ENCODE data around the gene SMAD3. TPM values are rescaled to one million over a fixed set of nuclear protein-coding genes. Genes with fewer than 3 reads are reported as not detected.

Gene SMAD3
- total RNA-seq, 1 donor from 2014 or later = 61.6 TPM

DNA sequence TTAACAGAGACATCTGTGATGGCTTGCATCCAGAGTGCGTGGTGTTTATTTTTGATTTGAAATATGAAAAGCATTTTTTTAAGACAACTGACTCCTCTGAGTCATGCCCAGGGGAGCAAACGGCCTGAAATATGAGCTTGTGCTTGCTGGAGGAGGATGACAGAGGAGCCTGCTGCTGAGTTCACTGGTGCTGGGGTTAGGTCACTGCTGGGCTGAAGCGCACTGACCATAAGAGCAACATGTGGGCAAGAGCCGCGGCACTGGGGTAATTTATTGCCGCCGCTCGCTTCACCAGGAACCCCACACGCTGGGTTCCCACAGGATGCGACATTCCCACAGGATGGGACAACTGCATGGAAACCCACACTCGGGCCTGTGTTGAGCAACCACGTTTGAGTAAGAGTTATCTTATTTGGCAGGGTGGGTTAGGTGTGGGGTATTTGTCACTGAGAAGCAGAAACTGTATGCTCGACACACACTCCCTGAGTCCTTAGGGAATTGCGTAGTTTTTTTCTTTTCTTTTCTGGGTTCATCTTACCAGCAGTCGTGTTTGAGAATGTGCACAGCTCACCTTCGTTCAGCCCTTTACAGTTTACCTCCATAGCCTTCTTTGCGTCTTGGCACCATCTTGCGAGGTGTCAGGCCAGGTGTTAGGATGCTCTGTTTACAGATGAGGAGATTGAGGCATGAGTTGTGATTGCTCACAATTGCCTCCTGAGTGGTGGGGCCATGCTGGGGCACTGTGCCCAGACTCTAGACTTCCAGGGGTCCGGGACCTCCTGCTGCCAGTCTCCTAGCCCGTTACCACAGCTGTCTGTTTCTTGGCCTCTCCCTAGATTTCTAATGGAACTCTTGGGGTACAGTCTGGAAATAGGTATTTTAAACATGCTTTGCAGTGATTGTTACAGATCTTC is 60.4 kb downstream of the SMAD3 start:
- peaks cover 81% of the 10 kb centered on the region for H3K4me1 Mint-ChIP-seq
- no peaks in the 10 kb centered on the region for H3K27me3 Mint-ChIP-seq
- H3K9me3 Mint-ChIP-seq = no peaks in the 10 kb centered on the region
- peak overlapping the region; percentile 82 for H3K27ac Mint-ChIP-seq
- DNase-seq = no peak
- intact Hi-C loops (cut with micrococcal nuclease) = no loop called here
- no peak overlapping the region for H3K4me3 Mint-ChIP-seq
- peaks cover 38% of the 10 kb centered on the region for H3K36me3 Mint-ChIP-seq (ENCODE audit: low read depth)

- DNase-seq = no peak
- Mint-ChIP-seq H3K27ac (peak overlapping the region; percentile 82), H3K4me1 (peaks cover 82% of the 10 kb centered on the region), H3K36me3 (ENCODE audit: low read depth) (peaks cover 42% of the 10 kb centered on the region), H3K4me3 (peak overlapping the region; percentile 49), H3K27me3 (no peaks in the 10 kb centered on the region), H3K9me3 (no peaks in the 10 kb centered on the region)
- intact Hi-C loops (cut with micrococcal nuclease) = no loop called here
Observed at GRCh38 chr15:67126551-67127330, 61.3 kb downstream of the SMAD3 start.

DNA sequence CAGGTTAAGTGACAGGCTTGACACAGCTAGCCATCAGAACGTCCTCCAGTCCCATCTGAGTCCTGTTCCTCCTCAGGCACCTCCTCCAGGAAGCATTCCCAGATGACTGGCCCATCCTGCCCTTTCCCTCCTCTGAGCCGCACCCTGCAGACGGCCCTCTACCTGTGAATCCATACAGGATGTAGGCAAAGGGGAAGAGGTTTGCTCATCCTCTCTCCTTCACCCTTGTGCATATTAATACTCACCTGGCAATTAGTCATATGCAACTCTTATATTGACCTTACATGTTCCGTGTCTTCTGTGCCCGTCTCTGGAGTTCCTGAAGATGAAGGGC is 61.9 kb downstream of the SMAD3 start:
- intact Hi-C loops (cut with micrococcal nuclease) = no loop called here
- peak overlapping the region; percentile 66 for H3K27ac Mint-ChIP-seq
- H3K4me1 Mint-ChIP-seq = peaks cover 83% of the 10 kb centered on the region
- H3K9me3 Mint-ChIP-seq = no peaks in the 10 kb centered on the region
- peaks cover 43% of the 10 kb centered on the region for H3K36me3 Mint-ChIP-seq (ENCODE audit: low read depth)
- no peaks in the 10 kb centered on the region for H3K27me3 Mint-ChIP-seq
- peak overlapping the region; percentile 49 for H3K4me3 Mint-ChIP-seq
- DNase-seq = no peak

DNA sequence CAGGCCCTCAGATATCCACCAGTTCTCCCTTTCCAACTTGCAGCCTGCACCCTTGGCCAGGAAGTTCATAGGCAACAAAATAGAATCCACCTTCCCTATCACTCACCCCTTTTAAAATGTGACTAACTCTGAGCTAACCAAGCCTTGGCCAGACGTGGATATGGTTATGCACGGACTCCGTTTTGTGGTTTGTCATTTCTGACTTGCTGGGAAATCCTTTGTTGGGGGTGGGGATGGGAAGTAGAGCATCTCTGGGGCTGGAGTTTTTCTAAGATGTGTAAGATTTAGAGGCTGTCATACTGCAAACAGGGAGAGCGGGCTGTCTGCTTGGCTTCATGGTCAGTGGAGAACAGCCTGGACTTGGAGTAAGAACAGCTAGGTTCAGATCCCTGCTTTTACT is 62.6 kb downstream of the SMAD3 start:
- DNase-seq = peak; percentile 69
- Mint-ChIP-seq H3K36me3 (ENCODE audit: low read depth) (peaks cover 44% of the 10 kb centered on the region), H3K27ac (peak overlapping the region; percentile 66), H3K27me3 (no peaks in the 10 kb centered on the region), H3K9me3 (no peaks in the 10 kb centered on the region), H3K4me3 (peak overlapping the region; percentile 49), H3K4me1 (peaks cover 82% of the 10 kb centered on the region)
- intact Hi-C loops (cut with micrococcal nuclease) = no loop called here

- no peaks in the 10 kb centered on the region for H3K27me3 Mint-ChIP-seq
Observed at GRCh38 chr15:67130166-67130565, 64.8 kb downstream of the SMAD3 start.

DNA sequence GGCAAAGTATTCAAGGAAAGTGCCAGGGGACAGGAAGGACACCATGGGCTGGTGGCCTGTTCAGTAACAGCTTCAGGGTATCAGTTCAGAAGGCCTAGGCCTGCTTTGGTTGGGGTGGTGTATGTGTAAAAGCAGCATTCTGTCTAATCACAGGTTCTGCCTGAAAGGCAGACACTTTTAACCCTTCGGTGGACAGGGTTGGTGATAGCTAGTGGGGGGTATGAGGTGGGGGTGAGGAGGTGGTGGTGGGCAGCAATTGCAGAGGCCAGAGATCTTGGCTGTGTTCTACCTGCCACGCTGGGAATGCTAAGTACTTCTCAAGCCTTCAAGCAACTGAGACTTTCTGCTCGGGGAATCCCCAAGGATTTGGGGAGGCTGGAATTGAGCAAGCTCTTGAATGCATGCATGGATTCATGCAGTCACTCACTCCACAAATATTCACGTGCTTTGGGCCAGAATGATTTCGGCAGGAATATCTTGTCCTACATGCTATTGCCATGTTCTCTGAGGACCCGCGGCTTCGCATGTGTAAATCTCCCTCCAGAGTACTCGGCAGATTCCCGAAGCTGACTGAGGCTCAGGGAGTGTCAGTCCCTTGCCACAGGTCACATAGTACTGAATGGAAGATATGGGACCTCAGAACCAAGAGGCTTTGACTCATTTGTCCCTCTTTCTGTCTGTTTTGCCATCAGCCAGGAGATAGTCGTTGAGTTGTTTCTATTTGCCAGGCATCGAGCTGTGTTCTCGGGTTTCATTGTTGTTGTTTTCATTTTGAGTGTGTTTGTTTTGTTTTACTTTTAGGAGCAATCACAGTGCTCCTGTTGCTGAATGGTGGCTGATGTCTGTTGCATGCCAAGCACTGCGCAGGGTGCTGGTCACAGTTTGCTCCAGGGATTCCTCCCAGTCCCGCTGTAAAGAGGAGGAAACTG is 65.5 kb downstream of the SMAD3 start:
- peaks cover 36% of the 10 kb centered on the region for H3K36me3 Mint-ChIP-seq (ENCODE audit: low read depth)
- H3K27me3 Mint-ChIP-seq = no peaks in the 10 kb centered on the region
- DNase-seq = peak; percentile 66
- H3K9me3 Mint-ChIP-seq = no peaks in the 10 kb centered on the region
- H3K27ac Mint-ChIP-seq = peak overlapping the region; percentile 81
- peak overlapping the region; percentile 23 for H3K4me3 Mint-ChIP-seq
- intact Hi-C loops (cut with micrococcal nuclease) = loop anchor here (5.0 kb wide), 1 partner anchor 46 kb away; no protein-coding TSS in a partner anchor
- peaks cover 90% of the 10 kb centered on the region for H3K4me1 Mint-ChIP-seq

More at GRCh38 chr15:67130166-67130565, 64.8 kb downstream of the SMAD3 start:
- H3K4me3 Mint-ChIP-seq = peak overlapping the region; percentile 19
- peaks cover 91% of the 10 kb centered on the region for H3K4me1 Mint-ChIP-seq
- peak overlapping the region; percentile 81 for H3K27ac Mint-ChIP-seq
- H3K9me3 Mint-ChIP-seq = no peaks in the 10 kb centered on the region
- intact Hi-C loops (cut with micrococcal nuclease) = loop anchor here (5.0 kb wide), 1 partner anchor 47 kb away; no protein-coding TSS in a partner anchor
- peaks cover 38% of the 10 kb centered on the region for H3K36me3 Mint-ChIP-seq (ENCODE audit: low read depth)
- no peak for DNase-seq

DNA sequence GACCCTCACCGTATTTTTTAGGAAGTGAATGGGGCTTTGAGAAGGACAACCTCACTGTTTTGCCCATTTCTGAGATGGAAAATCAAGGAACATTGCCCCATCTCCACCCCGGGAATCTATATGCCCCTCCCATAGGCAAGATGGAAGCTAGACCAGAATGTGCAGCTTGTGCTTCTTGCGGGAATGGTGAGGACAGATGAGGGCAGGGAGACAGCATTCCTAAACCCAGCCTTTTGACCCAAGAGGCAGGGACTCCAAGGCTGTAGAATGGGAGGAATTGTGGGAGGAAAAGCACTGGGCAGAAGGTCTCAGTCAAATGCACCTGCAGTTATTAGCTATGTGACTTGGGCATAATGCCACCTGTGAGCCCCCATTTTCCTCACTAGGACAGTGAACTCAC is 66.9 kb downstream of the SMAD3 start:
- DNase-seq = no peak
- intact Hi-C loops (cut with micrococcal nuclease) = loop anchor here (5.0 kb wide), 1 partner anchor 45 kb away; no protein-coding TSS in a partner anchor
- peak overlapping the region; percentile 81 for H3K27ac Mint-ChIP-seq
- no peaks in the 10 kb centered on the region for H3K27me3 Mint-ChIP-seq
- H3K36me3 Mint-ChIP-seq (ENCODE audit: low read depth) = peaks cover 36% of the 10 kb centered on the region
- no peaks in the 10 kb centered on the region for H3K9me3 Mint-ChIP-seq
- H3K4me1 Mint-ChIP-seq = peaks cover 86% of the 10 kb centered on the region
- H3K4me3 Mint-ChIP-seq = no peak overlapping the region

- intact Hi-C loops (cut with micrococcal nuclease) = loop anchor here (5.0 kb wide), 1 partner anchor 44 kb away; no protein-coding TSS in a partner anchor
- H3K36me3 Mint-ChIP-seq (ENCODE audit: low read depth) = peaks cover 31% of the 10 kb centered on the region
- H3K9me3 Mint-ChIP-seq = no peaks in the 10 kb centered on the region
- peaks cover 84% of the 10 kb centered on the region for H3K4me1 Mint-ChIP-seq
- no peaks in the 10 kb centered on the region for H3K27me3 Mint-ChIP-seq
- H3K4me3 Mint-ChIP-seq = peak overlapping the region; percentile 80
- no peak for DNase-seq
- peak overlapping the region; percentile 92 for H3K27ac Mint-ChIP-seq
Observed at GRCh38 chr15:67133026-67133425, 67.6 kb downstream of the SMAD3 start.

- no peaks in the 10 kb centered on the region for H3K27me3 Mint-ChIP-seq
- intact Hi-C loops (cut with micrococcal nuclease) = loop anchor here (1.0 to 5.0 kb wide), 5 partner anchors 13 to 48 kb away; no protein-coding TSS in a partner anchor
Observed at GRCh38 chr15:67133738-67134066, 68.3 kb downstream of the SMAD3 start.

DNA sequence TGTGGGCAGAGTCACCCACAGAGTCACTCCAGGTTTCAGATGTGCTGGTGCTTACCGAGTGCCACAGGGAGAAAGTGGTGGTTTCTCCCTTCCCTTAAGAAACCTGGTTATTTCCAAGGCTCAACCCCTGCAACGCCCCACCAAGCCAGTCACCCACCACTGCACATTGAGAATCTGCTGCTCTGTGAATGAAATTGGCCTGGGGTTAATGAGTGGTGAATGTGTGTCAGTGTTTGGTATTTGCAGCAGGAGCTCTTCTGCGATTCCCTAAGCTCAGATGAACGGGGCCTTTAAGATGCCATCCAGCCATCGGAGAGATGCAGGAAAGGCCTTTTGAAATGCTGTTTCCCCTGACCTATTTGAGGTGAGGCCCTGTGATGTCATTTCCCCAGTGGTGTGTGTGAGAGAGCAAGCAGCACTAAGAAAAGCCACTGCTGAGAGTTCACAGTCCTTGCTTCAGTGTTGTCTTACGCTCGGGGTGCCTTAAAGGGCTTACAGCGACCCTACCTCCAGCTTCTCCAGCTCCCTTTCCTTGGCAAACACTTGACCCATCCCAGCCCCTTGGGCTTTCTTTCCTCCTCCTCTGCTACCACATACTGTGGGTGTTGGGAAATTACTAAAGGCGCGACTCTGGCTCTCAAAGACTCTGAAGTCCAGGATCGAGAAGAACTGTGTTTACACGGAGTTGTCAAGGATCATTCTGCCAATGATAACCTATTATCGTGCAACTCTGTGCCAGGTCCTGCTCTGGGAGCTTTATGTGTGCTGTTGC is 68.9 kb downstream of the SMAD3 start:
- Mint-ChIP-seq H3K27me3 (no peaks in the 10 kb centered on the region), H3K4me3 (peak overlapping the region; percentile 80), H3K36me3 (ENCODE audit: low read depth) (peaks cover 23% of the 10 kb centered on the region), H3K27ac (peak overlapping the region; percentile 92), H3K9me3 (no peaks in the 10 kb centered on the region), H3K4me1 (peaks cover 81% of the 10 kb centered on the region)
- intact Hi-C loops (cut with micrococcal nuclease) = loop anchor here (1.0 to 5.0 kb wide), 5 partner anchors 13 to 49 kb away; no protein-coding TSS in a partner anchor
- peak; percentile 92 for DNase-seq

More at GRCh38 chr15:67133738-67134066, 68.3 kb downstream of the SMAD3 start:
- Mint-ChIP-seq H3K4me3 (peak overlapping the region; percentile 80), H3K36me3 (ENCODE audit: low read depth) (peaks cover 28% of the 10 kb centered on the region), H3K27ac (peak overlapping the region; percentile 92), H3K9me3 (no peaks in the 10 kb centered on the region), H3K4me1 (peaks cover 85% of the 10 kb centered on the region)
- DNase-seq = no peak

- Mint-ChIP-seq H3K27me3 (no peaks in the 10 kb centered on the region), H3K4me1 (peaks cover 80% of the 10 kb centered on the region), H3K36me3 (ENCODE audit: low read depth) (peaks cover 23% of the 10 kb centered on the region), H3K4me3 (peak overlapping the region; percentile 80), H3K9me3 (no peaks in the 10 kb centered on the region), H3K27ac (peak overlapping the region; percentile 92)
- peak; percentile 55 for DNase-seq
- intact Hi-C loops (cut with micrococcal nuclease) = loop anchor here (1.0 to 5.0 kb wide), 5 partner anchors 14 to 50 kb away; no protein-coding TSS in a partner anchor
Observed at GRCh38 chr15:67134871-67135492, 69.6 kb downstream of the SMAD3 start.

GRCh38 chr15:67135494-67135893 is 70.1 kb downstream of the SMAD3 start:
- intact Hi-C loops (cut with micrococcal nuclease) = loop anchor here (2.0 kb wide), 2 partner anchors 15 kb away; no protein-coding TSS in a partner anchor
- H3K27me3 Mint-ChIP-seq = no peaks in the 10 kb centered on the region
- no peak for DNase-seq
- peaks cover 26% of the 10 kb centered on the region for H3K36me3 Mint-ChIP-seq (ENCODE audit: low read depth)
- H3K4me1 Mint-ChIP-seq = peaks cover 80% of the 10 kb centered on the region
- H3K4me3 Mint-ChIP-seq = peak overlapping the region; percentile 59
- H3K27ac Mint-ChIP-seq = peak overlapping the region; percentile 92
- H3K9me3 Mint-ChIP-seq = no peaks in the 10 kb centered on the region
